Activated CD4-positive, alpha-beta T cell treated with anti-CD3 and anti-CD28 coated beads, Interleukin-2, amount 50 U/mL, for 4 hours (primary cell): ENCODE measurements around the gene MCTP1.
"Not testable (repeated sequence)": the region's sequence is repeated elsewhere in the genome, so short reads cannot be mapped to it uniquely, and the experiment has no call there.

Experiments
- DNase-seq, 2 experiments: peaks; one replicate each; pipeline ENCODE4 v3.0.0-alpha.2; 2020

The MCTP1 gene

DNA sequence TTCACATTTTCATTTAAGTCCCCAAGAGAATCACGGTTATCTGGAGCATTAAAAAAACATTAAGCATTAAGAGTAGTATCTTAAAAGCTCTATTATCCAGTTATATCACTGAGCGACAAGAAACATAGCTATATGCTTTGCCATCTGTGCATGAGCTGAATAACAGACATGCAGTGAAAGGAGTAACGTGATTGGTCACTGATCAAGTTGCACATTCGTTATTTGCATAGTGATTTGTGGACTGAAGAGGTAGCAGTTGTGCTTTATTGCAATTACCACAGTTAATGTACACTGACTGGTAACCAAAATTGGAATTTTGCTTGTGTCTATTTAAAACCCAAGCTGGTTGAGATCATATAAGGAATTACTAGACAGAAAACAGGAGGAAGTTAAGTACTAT lies 107.4 kb downstream of the MCTP1 start:
- DNase-seq = no peak

DNA sequence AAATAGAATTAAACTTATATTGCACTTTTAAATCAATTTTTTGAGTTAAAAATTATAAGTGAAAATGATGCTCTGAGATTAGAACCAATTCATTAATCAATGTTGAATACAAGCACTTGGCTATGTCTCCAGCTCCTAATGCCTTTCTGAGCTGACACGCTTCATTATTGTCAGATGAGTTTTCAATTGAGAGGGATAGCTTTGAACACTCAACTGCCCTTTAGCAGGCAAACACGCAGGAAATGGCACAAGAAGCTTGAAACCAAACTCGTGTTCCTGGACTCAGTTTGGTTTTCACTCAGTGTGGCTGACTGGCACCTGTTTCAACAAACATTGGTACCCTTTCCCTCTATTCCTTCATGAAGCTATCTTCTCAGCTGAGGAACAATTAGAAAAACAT lies 109.8 kb downstream of the MCTP1 start:
- DNase-seq = no peak

DNA sequence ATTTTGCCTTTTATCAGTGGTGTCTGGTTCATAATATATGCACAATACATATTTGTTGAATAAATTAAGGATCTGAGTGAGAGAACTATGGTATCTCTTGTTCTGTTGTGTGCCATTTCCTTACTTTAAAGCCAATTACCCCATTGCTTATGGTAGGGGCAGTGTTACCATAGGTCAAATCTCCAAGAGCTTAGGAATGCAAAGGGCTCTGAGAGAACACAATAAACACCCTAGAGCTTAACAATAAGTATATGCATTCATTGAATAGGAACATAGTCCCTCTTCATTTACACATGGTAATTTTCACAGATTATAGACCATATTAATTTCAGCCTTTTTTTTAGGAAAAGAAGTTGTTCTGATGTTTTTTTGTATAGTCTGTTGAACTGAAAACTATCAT lies 112.2 kb downstream of the MCTP1 start:
- no peak for DNase-seq

DNA sequence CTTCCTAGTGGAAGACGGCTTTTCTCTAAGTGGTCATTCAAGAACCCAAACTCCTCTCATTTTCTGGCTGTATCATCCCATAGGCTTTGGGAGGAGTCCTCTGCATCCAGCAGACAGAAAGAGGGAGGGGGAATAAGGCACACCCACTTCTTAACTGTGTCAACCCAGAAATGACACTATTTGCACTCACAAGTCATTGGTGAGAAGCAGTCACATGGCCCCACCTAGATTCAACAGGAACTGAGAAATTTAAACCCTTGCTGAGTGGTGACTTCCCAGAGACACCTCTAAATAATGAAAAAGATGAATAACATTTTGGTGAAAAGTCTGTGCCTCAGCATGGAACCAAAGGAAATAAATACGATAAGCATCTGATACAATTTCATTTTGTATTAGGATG lies 120.0 kb downstream of the MCTP1 start:
- DNase-seq = no peak

DNA sequence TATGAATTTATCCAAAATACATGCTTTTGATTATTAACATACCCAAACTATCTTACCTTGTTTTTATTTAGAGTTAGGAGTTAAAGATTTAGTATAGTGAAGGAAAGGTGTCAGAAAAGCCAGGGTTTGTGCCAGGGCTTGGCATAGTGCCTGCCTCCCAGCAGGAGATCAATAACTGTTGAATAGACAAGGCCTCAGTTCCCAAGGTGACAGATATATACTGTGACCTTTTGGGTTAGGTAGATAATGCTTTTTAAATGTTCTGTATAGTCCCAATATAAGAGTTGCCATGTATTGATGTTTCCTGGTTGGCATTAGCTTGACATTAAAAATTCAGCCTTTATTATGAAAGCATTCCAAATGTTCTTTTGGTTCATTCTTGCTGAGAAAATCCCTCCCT lies 121.8 kb downstream of the MCTP1 start:
- no peak for DNase-seq

DNA sequence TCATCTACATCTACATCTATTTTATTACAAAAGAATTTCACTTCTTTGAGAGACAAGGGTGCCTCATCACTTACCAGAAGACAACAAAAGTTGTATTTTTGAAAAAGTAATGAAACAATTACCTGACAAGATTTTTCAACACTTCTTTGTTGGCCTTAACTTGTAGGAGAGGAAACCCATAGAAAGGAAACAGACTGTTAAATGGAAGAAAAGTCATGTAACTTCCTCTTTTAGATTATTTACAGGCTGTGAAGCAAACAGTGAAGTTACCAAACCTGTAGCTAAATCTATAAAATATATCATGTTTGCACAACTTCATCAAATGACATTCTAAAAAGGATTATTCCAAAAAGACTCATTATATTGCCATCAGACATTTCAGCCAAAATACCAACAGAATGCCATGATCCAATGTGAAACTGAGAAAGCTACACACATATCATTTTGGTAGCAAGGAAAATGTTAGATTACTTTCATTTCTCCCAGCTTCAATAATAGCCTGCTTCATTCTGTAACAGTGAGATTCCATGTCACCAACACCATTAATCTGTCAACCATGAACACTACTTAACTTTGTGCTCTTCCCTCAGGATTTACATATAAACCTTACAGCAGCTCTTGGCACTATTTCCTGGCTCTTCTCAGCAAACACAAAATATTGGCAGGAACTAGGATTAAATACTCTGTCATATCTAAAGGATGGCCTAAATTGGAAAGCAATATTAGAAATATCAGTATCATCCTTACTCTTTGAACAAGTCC lies 122.5 kb downstream of the MCTP1 start:
- no peak for DNase-seq

DNA sequence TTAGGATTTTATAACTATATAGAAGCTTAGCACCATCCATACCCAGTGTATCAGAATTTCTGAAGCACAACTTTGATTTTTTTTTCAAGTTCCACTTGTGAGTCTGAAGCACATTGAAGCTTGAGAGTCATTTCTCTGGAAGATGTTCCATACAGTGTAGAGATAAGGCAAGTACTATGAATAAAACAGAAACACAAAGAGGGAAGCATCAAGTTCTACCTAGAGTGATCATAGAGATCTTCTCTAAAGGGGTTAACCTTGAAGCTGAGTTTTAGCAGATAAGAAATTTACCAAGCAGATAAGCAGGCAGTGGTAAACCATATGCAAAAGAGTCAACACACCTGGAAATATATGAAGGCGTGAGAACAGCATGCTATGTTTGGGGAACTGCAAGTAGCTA lies 125.3 kb downstream of the MCTP1 start:
- DNase-seq = no peak

DNA sequence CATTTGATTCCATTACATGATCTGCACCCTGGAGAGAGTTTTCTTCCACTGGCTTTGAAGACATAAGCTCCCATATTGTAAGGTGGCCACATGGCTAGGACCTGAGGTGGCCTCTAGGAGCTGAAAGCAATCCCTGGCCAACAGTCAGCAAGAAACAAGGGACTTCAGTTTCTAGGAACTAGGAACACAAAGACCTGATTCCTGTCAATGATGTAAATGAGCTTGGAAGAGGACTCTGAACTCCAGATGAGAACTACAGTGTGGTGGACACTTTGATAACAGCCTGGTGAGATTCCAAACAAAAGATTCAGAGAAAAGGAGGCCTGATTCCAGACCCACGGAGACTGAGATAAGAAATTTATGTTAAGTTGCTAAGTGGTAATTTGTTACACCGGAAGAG lies 129.0 kb downstream of the MCTP1 start:
- no peak for DNase-seq

DNA sequence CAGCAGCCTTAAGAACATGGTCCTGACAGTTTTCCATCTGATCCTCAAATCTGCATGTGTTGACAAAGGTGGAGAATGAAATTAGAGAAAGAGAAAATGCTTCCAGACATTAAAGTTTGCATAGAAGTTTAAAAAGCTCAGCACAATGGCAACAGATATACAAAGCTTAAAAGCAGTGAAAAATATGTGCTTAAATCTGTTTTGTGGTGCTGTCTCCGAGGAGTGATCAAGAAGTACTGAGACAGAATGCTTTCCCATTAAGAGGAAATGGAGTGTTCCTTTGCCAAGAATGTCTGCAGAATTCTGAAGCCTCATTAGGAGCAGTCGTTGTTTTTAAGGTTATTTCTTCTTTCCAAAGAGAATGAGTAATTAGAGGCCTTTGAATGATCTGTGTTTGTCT lies 131.4 kb downstream of the MCTP1 start:
- DNase-seq = no peak

DNA sequence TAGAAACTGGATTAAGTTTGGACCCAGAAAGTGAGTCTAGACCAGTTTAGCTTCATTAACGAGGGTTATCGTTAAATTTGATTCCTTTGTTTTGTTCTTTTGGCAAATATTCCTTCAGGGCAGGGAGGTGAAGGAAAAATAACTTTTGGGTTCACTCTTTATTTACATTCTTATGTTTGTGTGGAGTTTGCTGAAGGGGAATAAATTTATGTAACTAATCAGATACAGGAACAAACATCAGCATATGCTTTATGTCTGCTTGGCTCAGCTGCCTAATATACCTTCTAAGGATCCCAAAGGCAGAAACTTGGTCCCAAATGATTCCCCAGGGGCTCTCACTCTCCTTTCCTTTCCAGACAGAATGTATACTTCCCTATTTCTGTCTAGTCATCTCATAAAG lies 132.4 kb downstream of the MCTP1 start:
- no peak for DNase-seq

DNA sequence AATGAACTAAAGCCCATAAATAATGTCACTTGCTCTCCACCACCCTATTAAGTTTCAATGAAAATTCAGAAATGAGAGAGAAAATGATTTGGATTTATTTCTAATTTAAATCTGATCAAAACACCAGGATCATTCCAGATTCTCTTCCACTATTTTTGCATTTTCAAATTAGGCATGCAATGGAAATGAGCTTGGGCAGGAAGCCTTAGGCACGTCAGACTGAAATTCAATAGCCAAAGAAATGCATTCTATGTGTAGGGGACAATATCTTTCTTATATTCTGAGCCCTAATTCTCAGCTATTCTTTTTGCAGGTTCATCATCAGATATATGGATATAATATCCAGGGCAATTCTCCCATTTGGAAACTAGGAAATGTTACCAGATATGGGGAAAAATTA lies 132.8 kb downstream of the MCTP1 start:
- no peak for DNase-seq

DNA sequence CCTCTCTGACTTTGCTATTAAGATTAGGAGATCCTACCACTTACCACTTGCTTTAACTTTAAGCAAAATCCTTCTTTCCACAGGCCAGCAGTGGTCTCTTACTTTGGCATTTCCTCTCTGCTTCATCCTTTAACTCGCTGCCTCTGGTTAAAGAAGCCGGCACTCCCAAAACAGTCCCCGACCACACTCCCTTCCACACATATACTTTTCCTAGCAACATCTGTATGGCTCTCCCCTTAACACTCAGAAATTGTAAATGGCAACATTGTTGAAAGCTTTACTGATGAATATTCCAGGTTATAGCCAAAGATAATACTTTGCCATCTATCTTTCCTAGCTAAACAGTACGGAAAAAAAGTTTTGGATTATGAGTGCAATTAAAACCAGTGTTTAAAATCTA lies 133.2 kb downstream of the MCTP1 start:
- no peak for DNase-seq

DNA sequence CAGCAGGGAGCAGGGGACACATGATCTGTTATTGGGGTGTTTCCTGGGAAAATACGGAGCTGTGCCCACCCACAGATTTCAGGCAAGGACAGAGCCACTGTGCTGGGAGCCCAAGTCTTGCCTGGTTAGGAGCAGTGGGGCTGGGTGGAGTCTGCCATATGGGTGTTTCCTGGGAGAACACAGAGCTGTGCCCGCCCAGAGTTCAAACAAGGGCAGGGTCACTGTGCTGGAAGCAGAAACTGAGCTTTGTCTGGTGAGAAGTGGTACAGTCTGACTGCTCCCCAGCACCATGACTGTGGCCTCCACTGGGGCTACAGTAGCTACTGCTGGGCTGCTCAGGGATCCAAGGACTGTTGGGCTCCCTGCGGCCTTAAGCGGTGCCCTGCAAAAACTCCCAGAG lies 135.5 kb downstream of the MCTP1 start:
- DNase-seq = no peak

DNA sequence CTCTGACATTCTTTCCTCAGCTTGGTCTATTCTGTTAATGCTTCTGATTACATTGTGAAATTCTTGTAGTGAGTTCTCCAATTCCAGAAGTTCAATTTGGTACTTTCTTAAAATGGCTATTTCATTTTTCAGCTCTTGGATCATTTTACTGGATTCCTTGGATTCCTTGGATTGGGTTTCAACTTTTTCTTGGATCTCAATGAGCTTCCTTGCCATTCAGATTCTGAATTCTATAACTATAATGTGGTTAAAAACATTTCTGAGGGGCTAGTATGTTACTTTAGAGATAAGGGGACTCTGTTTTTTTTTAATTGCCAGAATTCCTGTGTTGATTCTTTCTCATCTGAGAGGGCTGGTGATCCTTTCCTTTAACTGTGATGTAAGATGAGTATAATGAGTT lies 136.4 kb downstream of the MCTP1 start:
- DNase-seq = no peak

DNA sequence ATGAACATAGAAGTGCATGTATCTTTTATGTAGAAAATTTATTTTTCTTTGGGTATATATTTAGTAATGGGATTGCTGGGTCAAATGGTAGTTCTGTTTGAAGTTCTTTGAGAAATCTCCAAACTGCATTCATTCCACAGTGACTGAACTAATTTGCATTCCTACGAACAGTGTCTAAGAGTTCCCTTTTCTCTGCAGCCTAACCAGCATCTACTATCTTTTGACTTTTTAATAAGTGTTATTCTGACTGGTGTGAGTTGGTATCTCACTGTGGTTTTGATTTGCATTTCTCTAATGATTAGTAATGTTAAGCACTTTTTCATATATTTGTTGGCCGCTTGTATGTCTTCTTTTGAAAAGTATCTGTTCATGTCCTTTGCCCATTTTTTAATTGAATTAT lies 141.0 kb downstream of the MCTP1 start:
- DNase-seq = not testable (repeated sequence)

DNA sequence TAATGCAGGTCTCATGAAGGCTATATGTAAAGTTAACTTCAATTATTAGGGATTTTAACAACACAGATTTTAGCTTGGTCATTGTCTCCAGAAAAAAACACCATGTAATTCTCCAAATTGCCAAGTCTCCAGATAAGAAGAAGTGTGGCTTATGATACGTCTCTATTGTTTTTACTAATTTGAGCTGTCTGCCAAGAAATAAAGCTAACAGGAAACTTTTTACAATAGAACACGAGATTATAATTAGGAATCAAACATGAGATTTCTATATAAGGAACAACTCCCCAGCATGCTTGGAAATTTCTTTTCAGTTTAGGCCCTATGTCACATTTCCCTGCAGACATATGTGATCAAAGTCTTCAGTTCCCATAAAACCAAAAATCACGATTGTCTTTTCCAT lies 142.7 kb downstream of the MCTP1 start:
- DNase-seq = no peak

DNA sequence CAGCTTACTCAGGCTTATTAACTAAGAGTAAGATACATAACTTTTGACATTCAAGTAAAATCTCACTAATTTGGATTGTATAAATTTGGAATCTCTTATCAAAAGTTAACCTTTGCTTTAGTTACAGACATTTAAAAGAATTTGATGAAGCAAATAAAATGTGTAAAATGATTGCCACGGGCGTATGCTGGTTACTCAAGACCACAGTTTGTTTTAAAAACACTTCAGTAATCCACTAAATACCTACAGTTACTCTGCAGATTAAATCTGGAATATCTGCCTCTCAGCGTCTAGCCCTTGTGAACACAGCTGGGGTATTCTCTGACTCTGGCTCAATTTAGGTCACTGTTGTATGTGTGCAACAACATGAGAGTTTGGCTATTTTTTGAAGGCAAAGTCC lies 143.8 kb downstream of the MCTP1 start:
- no peak for DNase-seq

DNA sequence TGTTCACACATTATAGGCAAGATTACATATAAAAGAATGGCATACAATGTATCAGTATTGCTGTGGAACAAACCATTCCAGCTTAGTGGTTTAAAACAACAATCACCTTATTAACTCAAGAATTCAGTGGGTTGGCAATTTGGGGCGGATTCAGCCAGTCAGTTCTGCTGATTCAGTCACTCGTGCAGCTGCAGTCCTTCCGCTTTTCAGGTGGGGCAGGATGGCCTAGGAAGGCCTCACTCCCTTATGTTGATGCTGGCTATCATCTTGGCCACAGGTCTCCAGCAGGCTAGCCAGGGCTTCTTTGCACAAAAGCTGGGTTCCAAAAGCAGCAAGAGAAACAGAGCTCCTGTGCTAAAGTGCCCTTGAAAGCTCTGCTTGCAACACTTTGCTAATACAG lies 150.6 kb downstream of the MCTP1 start:
- DNase-seq = no peak

DNA sequence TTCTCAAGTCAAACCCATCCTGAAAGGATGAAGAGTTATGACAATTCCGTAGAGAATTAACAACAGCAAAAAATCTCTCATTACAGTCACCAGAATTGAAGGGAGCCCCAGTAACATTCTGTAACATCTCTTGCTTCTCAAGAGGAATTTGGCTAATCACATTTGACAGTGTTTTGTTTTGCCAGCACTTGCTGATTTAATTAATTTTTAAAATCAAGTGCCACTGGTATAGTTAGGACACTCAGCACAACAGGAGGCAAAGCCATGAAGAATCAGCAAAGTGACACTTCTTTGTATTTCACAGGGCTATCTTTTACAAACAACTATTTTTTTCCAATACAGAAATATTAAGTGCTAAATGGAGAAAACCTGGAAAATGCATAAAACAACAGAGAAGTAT lies 152.8 kb downstream of the MCTP1 start:
- DNase-seq = no peak

DNA sequence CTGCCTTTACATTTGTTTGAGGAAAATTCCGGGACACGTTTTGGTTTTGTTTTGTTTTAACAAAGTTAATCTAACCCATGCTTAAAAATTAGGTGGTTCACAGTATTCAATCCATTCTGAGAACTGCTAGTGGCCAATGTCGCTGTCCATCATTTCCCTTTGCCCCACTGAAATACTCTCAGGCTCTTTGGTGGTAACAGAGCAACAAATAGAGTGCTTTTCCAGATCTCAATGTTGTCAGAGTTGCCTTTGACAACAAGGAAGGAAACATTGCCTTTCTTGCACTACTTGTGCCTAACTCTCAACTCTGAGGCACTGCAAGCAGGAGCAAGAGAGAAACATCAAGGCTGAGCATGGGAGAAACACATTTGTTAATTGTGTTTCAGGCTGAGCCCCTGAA lies 154.0 kb downstream of the MCTP1 start:
- DNase-seq = no peak

DNA sequence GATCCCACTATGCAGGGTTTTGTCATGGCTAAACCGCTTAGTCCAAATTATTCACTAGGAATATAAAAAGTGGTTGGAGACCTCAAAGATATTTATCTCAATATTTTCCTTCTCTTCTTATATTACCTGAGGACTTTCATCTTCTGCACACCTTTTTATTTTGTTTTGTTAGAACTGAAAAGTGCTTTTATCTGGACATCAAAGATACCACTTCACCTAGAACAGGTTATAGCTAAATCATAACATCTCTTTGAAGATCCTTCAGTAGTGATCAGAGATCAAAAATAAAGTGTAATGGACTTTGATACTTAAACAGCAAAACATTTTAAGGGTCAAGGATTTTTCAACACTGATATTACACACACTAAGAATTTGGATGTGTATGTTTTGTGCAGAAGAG lies 160.2 kb downstream of the MCTP1 start:
- DNase-seq = no peak

DNA sequence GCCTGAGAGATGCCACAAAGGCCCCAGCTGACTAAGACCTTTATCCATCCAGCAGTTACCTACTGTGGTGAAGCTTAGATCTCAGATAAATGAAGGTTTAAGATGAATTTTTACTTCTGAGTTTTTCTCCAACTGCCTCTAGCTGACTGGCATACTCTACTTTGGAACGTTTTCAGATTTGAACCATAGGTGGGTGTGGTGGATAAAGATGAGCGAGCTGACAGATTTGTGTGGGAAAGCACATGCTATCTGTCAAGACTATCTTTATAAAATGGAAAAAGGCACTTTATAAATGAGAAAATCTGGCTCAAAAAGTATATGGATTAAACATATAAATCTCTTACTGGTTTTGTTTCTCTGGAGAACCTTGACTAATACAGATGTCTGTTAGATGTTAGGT lies 160.8 kb downstream of the MCTP1 start:
- no peak for DNase-seq

DNA sequence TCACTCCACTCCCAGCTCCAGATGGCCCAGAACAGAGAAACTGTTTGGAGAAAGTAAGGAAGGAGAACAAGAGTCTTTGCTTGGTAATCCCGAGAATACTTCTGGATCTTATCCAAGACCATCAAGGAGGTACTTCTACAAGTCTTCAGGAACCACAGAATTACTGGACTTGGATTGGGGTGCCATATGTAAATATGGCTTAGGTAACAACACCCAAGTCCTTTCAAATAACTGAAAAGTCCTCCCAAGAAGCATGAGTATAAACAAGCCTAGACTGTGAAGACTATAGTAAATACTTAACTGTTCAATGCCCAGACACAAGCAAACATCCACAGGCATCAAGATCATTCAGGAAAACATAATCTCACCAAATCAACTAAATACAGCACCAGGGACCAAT lies 170.0 kb downstream of the MCTP1 start:
- no peak for DNase-seq

DNA sequence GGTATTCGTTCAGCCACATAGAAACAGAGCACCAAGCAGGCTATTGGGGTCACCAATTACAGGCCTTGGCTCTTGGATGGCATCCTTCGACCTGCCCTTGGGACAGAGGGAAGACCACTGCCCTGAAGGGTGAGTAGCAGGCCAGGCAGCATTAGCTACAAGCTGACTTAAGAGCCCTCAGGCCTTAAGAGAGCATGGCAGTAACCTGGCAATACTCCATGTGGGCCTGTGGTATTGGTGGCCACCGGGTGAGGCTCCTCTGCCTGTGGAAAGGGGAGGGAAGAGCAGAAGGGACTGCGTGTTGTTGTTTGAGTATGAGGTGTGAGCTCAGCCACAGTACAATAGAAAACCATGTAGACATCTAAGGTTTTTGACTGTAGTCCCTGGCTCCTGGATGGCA lies 170.6 kb downstream of the MCTP1 start:
- no peak for DNase-seq

DNA sequence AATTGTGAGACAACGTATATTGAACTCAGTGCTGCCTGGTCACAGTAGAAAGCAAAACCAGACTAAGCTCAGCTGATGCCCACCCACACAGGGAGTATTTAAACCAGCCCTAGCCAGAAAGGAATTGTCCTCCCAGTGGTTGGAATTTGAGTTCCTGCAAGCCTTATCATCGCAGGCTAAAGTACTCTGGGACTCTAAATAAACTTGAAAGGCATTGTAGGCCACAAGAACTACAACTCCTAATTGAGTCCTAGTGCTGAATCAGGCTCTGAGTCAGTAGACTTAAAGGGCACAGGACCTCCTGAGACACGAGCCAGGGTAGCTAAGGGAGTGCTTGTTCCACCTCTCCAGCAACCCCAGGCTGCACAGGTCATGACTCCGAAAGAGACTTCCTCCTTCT lies 171.4 kb downstream of the MCTP1 start:
- no peak for DNase-seq

DNA sequence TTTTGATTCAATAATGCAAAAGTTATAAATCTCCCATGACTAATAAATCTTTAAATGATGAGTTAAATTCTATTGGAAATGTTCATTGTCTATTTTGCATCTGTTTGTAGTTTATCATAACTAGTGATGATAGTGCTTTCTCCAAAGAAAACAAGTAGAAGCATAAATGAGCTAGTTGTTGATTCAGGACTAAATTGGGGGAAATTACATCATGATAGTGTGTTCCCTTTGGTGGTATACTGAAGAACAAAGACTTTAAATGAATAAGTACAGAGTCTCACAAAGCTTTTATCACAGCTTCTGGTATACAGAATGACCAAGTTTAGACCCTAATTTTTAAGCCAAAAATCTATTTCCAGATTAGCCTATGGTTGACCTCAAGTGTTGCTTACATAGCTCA lies 173.8 kb downstream of the MCTP1 start:
- no peak for DNase-seq
